Left ventricle myocardium inferior (tissue), 1 donor: ENCODE results near the gene EIF4E2. TPM values are rescaled to one million over a fixed set of nuclear protein-coding genes. Genes with fewer than 3 reads are reported as not detected.
A peak's percentile ranks its signal among the peaks of the same experiment; 100 is the strongest.

ENCODE experiments used
- DNase-seq: peaks from one replicate; pipeline ENCODE4 v3.0.0-alpha.2; 2020
- H3K27ac ChIP-seq: fragments of 200-600 bp; replicated peaks from 2 replicates; pipeline ENCODE4 v1.8.0; 2021
- H3K27me3 ChIP-seq: fragments of 200-600 bp; 2 replicates; pipeline ENCODE4 v1.8.0; 2021; ENCODE audit warnings: low read depth
- H3K36me3 ChIP-seq: fragments of 200-600 bp; 2 replicates; pipeline ENCODE4 v1.8.0; 2021
- H3K4me1 ChIP-seq: fragments of 200-600 bp; 2 replicates; pipeline ENCODE4 v1.8.0; 2021
- H3K4me3 ChIP-seq: fragments of 200-600 bp; 2 replicates; pipeline ENCODE4 v1.8.0; 2021; ENCODE audit warnings: mild to moderate bottlenecking, moderate library complexity
- H3K9me3 ChIP-seq: fragments of 200-600 bp; replicated peaks from 2 replicates; pipeline ENCODE4 v1.8.0; 2021
- intact Hi-C: fragments of 100-400 bp; cut with micrococcal nuclease; formaldehyde crosslinking; loops from one replicate; pipeline ENCODE4 v1.11.0; 2022
- total RNA-seq: library from RNA; stranded (reverse); fragmentation: NEBNext Ultra II Directional; extraction: Animal tissue kit (Norgen Biotek cat#: 25700); gene quantifications from one replicate; pipeline ENCODE4 v1.2.1, GENCODE V29; 2021
- TF ChIP-seq, protein P1 (sequence below): fragments of 200-600 bp; IDR thresholded peaks from 2 replicates; pipeline ENCODE4 v1.8.0; 2021; ENCODE audit warnings: antibody characterized with exemption, mild to moderate bottlenecking, borderline replicate concordance
- donor health status: DM: no; HTN: yes; CAD: no; lungs with severe emphysema.

EIF4E2 gene
- total RNA-seq, 1 donor from 2014 or later: 44.2 TPM

DNA sequence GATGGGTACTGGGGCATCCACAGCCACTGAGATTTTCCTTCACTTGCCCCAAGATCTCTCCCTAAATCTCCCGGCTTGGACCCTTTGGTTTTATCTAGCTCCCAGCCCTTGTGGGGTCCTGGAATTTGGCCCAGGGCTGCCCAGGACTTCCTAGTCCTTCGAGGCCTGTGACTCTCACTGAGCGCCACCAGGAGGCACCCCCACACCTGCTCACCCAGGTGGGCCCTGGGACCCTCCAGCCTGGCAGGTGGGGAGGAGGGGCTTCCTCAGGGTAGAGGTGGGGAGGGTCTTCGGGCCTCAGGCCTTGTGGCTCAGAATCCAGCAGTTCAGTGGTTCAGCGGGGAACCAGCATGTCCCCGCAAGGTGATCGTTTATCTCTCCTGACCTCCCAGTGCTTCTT lies 42.2 kb upstream of the EIF4E2 start:
- H3K36me3 ChIP-seq: no peaks in the 10 kb centered on the region
- intact Hi-C loops: no loop called here
- no peak for DNase-seq
- peaks cover 64% of the 10 kb centered on the region for H3K27me3 ChIP-seq
- H3K27ac ChIP-seq: no peak overlapping the region
- H3K4me1 ChIP-seq: peaks cover 11% of the 10 kb centered on the region
- TF ChIP-seq, protein P1, sequence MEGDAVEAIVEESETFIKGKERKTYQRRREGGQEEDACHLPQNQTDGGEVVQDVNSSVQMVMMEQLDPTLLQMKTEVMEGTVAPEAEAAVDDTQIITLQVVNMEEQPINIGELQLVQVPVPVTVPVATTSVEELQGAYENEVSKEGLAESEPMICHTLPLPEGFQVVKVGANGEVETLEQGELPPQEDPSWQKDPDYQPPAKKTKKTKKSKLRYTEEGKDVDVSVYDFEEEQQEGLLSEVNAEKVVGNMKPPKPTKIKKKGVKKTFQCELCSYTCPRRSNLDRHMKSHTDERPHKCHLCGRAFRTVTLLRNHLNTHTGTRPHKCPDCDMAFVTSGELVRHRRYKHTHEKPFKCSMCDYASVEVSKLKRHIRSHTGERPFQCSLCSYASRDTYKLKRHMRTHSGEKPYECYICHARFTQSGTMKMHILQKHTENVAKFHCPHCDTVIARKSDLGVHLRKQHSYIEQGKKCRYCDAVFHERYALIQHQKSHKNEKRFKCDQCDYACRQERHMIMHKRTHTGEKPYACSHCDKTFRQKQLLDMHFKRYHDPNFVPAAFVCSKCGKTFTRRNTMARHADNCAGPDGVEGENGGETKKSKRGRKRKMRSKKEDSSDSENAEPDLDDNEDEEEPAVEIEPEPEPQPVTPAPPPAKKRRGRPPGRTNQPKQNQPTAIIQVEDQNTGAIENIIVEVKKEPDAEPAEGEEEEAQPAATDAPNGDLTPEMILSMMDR: no peak
- H3K4me3 ChIP-seq: no peak overlapping the region
- no peaks in the 10 kb centered on the region for H3K9me3 ChIP-seq

DNA sequence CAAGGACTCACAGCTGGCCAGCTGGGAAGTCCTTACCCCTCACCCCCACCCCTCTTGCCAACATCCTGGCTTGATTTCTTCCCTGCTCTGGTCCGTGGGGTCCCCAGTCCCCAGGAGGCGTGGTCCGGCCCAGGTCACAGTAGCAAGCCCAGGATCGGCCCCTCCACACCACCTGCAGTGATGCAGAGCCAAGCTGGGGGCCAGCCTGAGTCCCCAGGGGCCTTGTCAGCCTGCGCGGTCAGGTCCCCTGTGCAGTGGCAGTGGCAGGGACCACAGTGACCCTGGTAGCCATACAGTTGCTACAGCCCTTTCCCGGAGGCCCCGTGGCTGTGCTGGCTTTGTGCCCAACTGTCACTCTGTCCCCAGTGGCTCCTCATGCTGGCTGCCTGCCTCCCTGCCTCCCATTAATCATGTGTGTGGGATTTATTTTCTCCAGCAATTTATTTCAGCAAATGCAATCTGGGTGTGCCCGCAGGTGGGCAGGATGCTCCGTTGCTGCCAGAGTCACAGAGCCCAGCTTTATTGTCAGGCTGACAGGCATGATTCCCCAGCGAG lies 39.1 kb upstream of the EIF4E2 start:
- Histone ChIP-seq H3K9me3 (no peaks in the 10 kb centered on the region), H3K36me3 (no peaks in the 10 kb centered on the region), H3K4me3 (no peak overlapping the region), H3K27ac (no peak overlapping the region), H3K27me3 (peaks cover 38% of the 10 kb centered on the region), H3K4me1 (peaks cover 5% of the 10 kb centered on the region)
- DNase-seq: peak; percentile 45
- intact Hi-C loops: no loop called here
- TF ChIP-seq, protein P1: no peak

DNA sequence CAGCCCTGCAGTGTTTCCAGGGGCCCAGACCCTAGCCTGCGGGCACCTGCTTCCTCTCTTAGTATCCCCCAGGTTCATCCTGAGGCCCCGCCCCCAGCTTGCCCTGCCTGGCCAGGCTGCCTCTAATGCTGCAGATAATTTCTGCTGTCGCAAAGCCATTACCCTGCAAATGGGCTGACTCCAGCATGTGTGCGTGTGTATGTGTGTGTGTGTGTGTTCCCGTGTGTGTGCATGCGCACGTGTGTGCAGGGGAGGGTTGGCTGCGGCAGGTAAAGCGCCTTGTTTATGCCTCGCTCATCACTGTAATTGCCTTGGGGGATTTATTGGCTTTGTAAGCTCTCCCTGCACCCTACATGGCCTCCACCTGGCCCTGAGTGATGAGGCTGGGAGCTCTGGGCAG lies 37.9 kb upstream of the EIF4E2 start:
- intact Hi-C loops: no loop called here
- H3K36me3 ChIP-seq: no peaks in the 10 kb centered on the region
- no peak overlapping the region for H3K4me3 ChIP-seq
- no peaks in the 10 kb centered on the region for H3K9me3 ChIP-seq
- DNase-seq: no peak
- H3K27me3 ChIP-seq: peaks cover 40% of the 10 kb centered on the region
- H3K27ac ChIP-seq: no peak overlapping the region
- TF ChIP-seq, protein P1: no peak
- peaks cover 5% of the 10 kb centered on the region for H3K4me1 ChIP-seq

DNA sequence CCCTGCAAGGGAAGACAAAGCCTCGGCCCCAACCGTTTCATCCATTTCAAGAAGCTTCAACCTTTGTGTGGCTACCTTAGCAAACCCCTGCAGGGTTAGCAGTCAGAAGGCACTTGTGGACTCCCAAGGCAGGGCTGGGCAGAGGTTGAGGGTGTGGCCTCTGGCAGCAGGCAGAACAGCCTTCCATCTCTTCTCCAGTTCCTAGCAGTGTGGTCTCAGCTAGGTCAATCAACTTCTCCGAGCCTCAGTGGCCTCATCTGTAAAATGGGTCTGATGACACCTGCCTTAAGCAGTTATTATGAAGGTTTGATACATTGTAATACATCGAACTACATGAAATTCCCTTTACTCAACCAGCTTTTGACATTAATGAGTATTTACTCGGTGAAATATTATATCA lies 37.1 kb upstream of the EIF4E2 start:
- Histone ChIP-seq H3K4me3 (no peak overlapping the region), H3K36me3 (no peaks in the 10 kb centered on the region), H3K27ac (no peak overlapping the region), H3K27me3 (peaks cover 41% of the 10 kb centered on the region), H3K4me1 (peaks cover 5% of the 10 kb centered on the region), H3K9me3 (no peaks in the 10 kb centered on the region)
- DNase-seq: no peak
- intact Hi-C loops: no loop called here
- TF ChIP-seq, protein P1: no peak

DNA sequence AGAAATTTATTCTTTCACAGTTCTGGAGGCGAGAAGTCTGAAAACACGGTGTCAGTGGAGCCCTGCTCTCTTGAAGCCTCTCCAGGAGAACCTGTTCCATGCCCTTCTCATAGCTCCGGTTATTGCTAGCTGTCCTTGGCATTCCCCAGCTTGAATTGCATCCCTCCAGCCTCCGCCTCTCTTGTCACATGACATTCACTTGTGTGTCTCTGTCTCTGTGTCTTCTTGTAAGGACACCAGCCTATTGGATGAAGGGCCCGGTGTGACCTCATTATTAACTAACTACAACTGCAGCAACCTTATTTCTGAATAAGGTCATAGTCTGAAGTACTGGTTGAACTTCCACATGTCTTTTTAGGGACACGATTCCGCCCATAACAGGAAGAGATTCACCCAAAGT lies 34.9 kb upstream of the EIF4E2 start:
- DNase-seq: no peak
- intact Hi-C loops: no loop called here
- Histone ChIP-seq H3K27ac (no peak overlapping the region), H3K36me3 (no peaks in the 10 kb centered on the region), H3K9me3 (no peaks in the 10 kb centered on the region), H3K27me3 (peaks cover 56% of the 10 kb centered on the region), H3K4me3 (no peak overlapping the region), H3K4me1 (peaks cover 5% of the 10 kb centered on the region)
- TF ChIP-seq, protein P1: no peak
